Suprapubic skin (tissue), 4 donors: ENCODE measurements around the gene PAQR5. TPM values are rescaled to one million over a fixed set of nuclear protein-coding genes. Genes with fewer than 3 reads are reported as not detected.

Experiments used
- DNase-seq, 2 donors: peaks; one replicate each; pipeline ENCODE4 v3.0.0-alpha.2; 2019; ENCODE audit warnings: low spot score in 2 of 2
- H3K27ac ChIP-seq: fragments of 200-600 bp; sonication (generic); one replicate; pipeline ENCODE4 v1.5.1; 2019
- H3K27me3 ChIP-seq: fragments of 200-600 bp; sonication (generic); one replicate; pipeline ENCODE4 v1.5.1; 2019
- H3K36me3 ChIP-seq: fragments of 200-600 bp; sonication (generic); one replicate; pipeline ENCODE4 v1.5.1; 2019
- H3K4me1 ChIP-seq: fragments of 200-600 bp; sonication (generic); one replicate; pipeline ENCODE4 v1.5.1; 2019
- H3K4me3 ChIP-seq: fragments of 200-600 bp; sonication (generic); one replicate; pipeline ENCODE4 v1.5.1; 2019; ENCODE audit warnings: mild to moderate bottlenecking
- H3K9me3 ChIP-seq: fragments of 200-600 bp; sonication (generic); one replicate; pipeline ENCODE4 v1.5.1; 2019
- CTCF ChIP-seq, 2 donors: fragments of 200-600 bp in 1 of 2; fragments of 450-650 bp in 1 of 2; sonication (generic) in 1 of 2; IDR thresholded peaks; one replicate each; pipeline ENCODE4 v1.5.1; 2016 to 2019; ENCODE audit warnings: antibody characterized with exemption in 2 of 2, mild to moderate bottlenecking in 1 of 2, moderate library complexity in 1 of 2
- EP300 ChIP-seq: sonication (generic); formaldehyde crosslinking; IDR thresholded peaks from one replicate; pipeline ENCODE4 v1.6.1; 2017; ENCODE audit warnings: antibody characterized with exemption
- POLR2A ChIP-seq, 2 donors: fragments of 450-650 bp; IDR thresholded peaks; one replicate each; pipeline ENCODE4 v1.6.1; 2017; ENCODE audit warnings: antibody characterized with exemption in 2 of 2, mild to moderate bottlenecking in 2 of 2, moderate library complexity in 2 of 2
- POLR2AphosphoS5 ChIP-seq, 3 donors: sonication (generic); formaldehyde crosslinking; IDR thresholded peaks; one replicate each; pipeline ENCODE4 v1.6.1; 2017; ENCODE audit warnings: antibody characterized with exemption in 3 of 3
- WGBS: methylation state at CpG from one replicate; pipeline ENCODE4 v1.1.5; 2018; 5-methylcytosine and 5-hydroxymethylcytosine counted together
- total RNA-seq, 4 donors: library from RNA; depleted of rRNA; stranded (reverse); fragments of >200 nt; gene quantifications; one replicate each; pipeline ENCODE4 v1.1.0, GENCODE V29; 2016

The PAQR5 gene
- total RNA-seq, 4 donors from 2014 or later, result 2.5 to 22.4 (median 9.3) TPM

- Histone ChIP-seq H3K36me3 (no peaks in the 10 kb centered on the region), H3K27me3 (no peaks in the 10 kb centered on the region), H3K27ac (no peak overlapping the region), H3K9me3 (no peaks in the 10 kb centered on the region), H3K4me1 (no peaks in the 10 kb centered on the region), H3K4me3 (no peak overlapping the region)
- DNase-seq, result no peak
- WGBS, result 62% methylated on average over 11 of the region's 19 CpGs
- no peak for TF ChIP-seq POLR2AphosphoS5 (IDR thresholded peaks at IDR 0.05)
- no peak for TF ChIP-seq EP300
- TF ChIP-seq CTCF (IDR thresholded peaks at IDR 0.05), result no peak
- no peak for TF ChIP-seq POLR2A (IDR thresholded peaks at IDR 0.05)
These were observed 21.0 kb downstream of the PAQR5 start for GRCh38 chr15:69319384-69320375.

DNA sequence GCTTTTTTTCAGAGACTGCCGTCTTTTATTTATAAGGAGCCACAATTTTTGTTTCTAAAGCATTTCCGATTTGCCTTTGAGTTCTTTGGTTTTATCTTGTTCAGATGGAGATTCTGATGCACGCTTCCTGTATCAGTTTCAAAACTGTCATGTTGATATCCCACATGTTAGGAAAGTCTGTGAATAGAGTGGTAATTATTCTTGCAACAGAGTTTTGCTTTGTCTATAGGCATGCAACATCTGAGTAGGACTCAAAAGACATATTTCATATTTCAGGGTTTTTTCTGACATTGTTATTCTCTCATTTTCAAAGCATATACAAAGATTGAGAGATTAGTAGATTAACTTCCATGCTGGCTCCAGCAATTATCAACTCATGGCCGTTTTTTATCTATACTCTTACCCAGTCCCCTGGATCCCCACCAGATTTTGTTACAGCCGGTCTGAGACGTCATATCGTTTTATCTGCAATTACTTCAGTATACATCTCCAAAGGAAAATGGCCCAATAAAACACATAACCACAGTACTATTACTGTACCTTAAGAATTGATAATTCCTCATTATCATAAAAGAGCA lies 22.4 kb downstream of the PAQR5 start:
- no peaks in the 10 kb centered on the region for H3K27me3 ChIP-seq
- no peak overlapping the region for H3K4me3 ChIP-seq
- peaks cover 3% of the 10 kb centered on the region for H3K4me1 ChIP-seq
- H3K9me3 ChIP-seq, result no peaks in the 10 kb centered on the region
- H3K27ac ChIP-seq, result no peak overlapping the region
- TF ChIP-seq POLR2AphosphoS5 (IDR thresholded peaks at IDR 0.05) (no peak), CTCF (IDR thresholded peaks at IDR 0.05) (no peak), POLR2A (IDR thresholded peaks at IDR 0.05) (no peak), EP300 (no peak)
- no peaks in the 10 kb centered on the region for H3K36me3 ChIP-seq
- 63% methylated on average over 7 of the region's 7 CpGs for WGBS
- no peak for DNase-seq

GRCh38 chr15:69323893-69324430 lies 25.2 kb downstream of the PAQR5 start:
- Histone ChIP-seq H3K4me1 (peaks cover 7% of the 10 kb centered on the region), H3K4me3 (no peak overlapping the region), H3K27ac (no peak overlapping the region), H3K36me3 (no peaks in the 10 kb centered on the region), H3K27me3 (no peaks in the 10 kb centered on the region), H3K9me3 (no peaks in the 10 kb centered on the region)
- TF ChIP-seq EP300 (no peak), POLR2AphosphoS5 (IDR thresholded peaks at IDR 0.05) (no peak), CTCF (IDR thresholded peaks at IDR 0.05) (no peak), POLR2A (IDR thresholded peaks at IDR 0.05) (no peak)
- 62% methylated on average over 5 of the region's 5 CpGs for WGBS
- no peak for DNase-seq

GRCh38 chr15:69324565-69324964 lies 25.9 kb downstream of the PAQR5 start:
- 95% methylated on average over 5 of the region's 5 CpGs for WGBS
- Histone ChIP-seq H3K36me3 (no peaks in the 10 kb centered on the region), H3K27ac (no peak overlapping the region), H3K4me3 (no peak overlapping the region), H3K9me3 (no peaks in the 10 kb centered on the region), H3K4me1 (peaks cover 7% of the 10 kb centered on the region), H3K27me3 (no peaks in the 10 kb centered on the region)
- TF ChIP-seq POLR2AphosphoS5 (IDR thresholded peaks at IDR 0.05) (no peak), POLR2A (IDR thresholded peaks at IDR 0.05) (no peak), EP300 (no peak), CTCF (IDR thresholded peaks at IDR 0.05) (no peak)
- DNase-seq, result no peak

GRCh38 chr15:69325456-69325971 lies 26.8 kb downstream of the PAQR5 start:
- 67% methylated on average over 7 of the region's 7 CpGs for WGBS
- no peak overlapping the region for H3K4me3 ChIP-seq
- peaks cover 7% of the 10 kb centered on the region for H3K4me1 ChIP-seq
- no peaks in the 10 kb centered on the region for H3K9me3 ChIP-seq
- no peaks in the 10 kb centered on the region for H3K36me3 ChIP-seq
- no peaks in the 10 kb centered on the region for H3K27me3 ChIP-seq
- DNase-seq, result no peak
- TF ChIP-seq POLR2AphosphoS5 (IDR thresholded peaks at IDR 0.05), result no peak
- no peak for TF ChIP-seq EP300
- no peak for TF ChIP-seq POLR2A (IDR thresholded peaks at IDR 0.05)
- TF ChIP-seq CTCF (IDR thresholded peaks at IDR 0.05), result no peak
- H3K27ac ChIP-seq, result no peak overlapping the region
